Heart left ventricle (tissue), 16 donors: ENCODE measurements around the gene CHAD. TPM values are rescaled to one million over a fixed set of nuclear protein-coding genes. Genes with fewer than 3 reads are reported as not detected.
"Not testable (repeated sequence)": the region's sequence is repeated elsewhere in the genome, so short reads cannot be mapped to it uniquely, and the experiment has no call there.

ENCODE experiments used
- ATAC-seq, 4 donors: fragments of 200-7000 bp; cut with Tn5 transposase; one replicate each; pipeline ENCODE4 v1.9.1; 2020 to 2022; ENCODE audit warnings: moderate library complexity in 4 of 4, mild to moderate bottlenecking in 3 of 4, moderate number of reproducible peaks in 1 of 4
- DNase-seq, 5 donors: peaks; one replicate each; pipeline ENCODE4 v3.0.0-alpha.2; 2020
- H3K27ac ChIP-seq, 12 donors: fragments of 200-600 bp; sonication (generic) in 4 of 12; one replicate each; pipeline versions ENCODE4 v1.5.0 to v1.8.0; 2016 to 2022; ENCODE audit warnings: mild to moderate bottlenecking in 2 of 12
- H3K27me3 ChIP-seq, 9 donors: fragments of 200-600 bp; sonication (generic) in 2 of 9; one replicate each; pipeline versions ENCODE4 v1.5.1 to v1.8.0; 2016 to 2022; ENCODE audit warnings: mild to moderate bottlenecking in 3 of 9
- H3K36me3 ChIP-seq, 9 donors: fragments of 200-600 bp; sonication (generic) in 2 of 9; one replicate each; pipeline versions ENCODE4 v1.5.0 to v1.8.0; 2018 to 2022; ENCODE audit warnings: mild to moderate bottlenecking in 2 of 9
- H3K4me1 ChIP-seq, 12 donors: fragments of 200-600 bp; sonication (generic) in 4 of 12; one replicate each; pipeline versions ENCODE4 v1.5.0 to v1.8.0; 2016 to 2022; ENCODE audit warnings: mild to moderate bottlenecking in 3 of 12
- H3K4me3 ChIP-seq, 12 donors: fragments of 200-600 bp; sonication (generic) in 4 of 12; one replicate each; pipeline versions ENCODE4 v1.5.0 to v1.8.0; 2017 to 2022; ENCODE audit warnings: mild to moderate bottlenecking in 9 of 12, moderate library complexity in 4 of 12
- H3K9me3 ChIP-seq, 12 donors: fragments of 200-600 bp; sonication (generic) in 4 of 12; one replicate each; pipeline versions ENCODE4 v1.5.0 to v1.8.0; 2016 to 2022; ENCODE audit warnings: mild to moderate bottlenecking in 1 of 12
- POLR2A ChIP-seq, 2 donors: fragments of 450-650 bp; IDR thresholded peaks; one replicate each; pipeline ENCODE4 v1.6.1; 2017; ENCODE audit warnings: antibody characterized with exemption in 2 of 2, mild to moderate bottlenecking in 2 of 2, moderate library complexity in 2 of 2
- WGBS, 4 donors: extraction: QIAGEN DNeasy Blood & Tissue Kit in 2 of 4; methylation state at CpG; one replicate each; pipeline versions ENCODE4 v1.1.5 to v1.1.7; 2013 to 2018; 5-methylcytosine and 5-hydroxymethylcytosine counted together
- intact Hi-C, 10 donors: fragments of 100-400 bp; cut with DNase I; formaldehyde crosslinking; loops; one replicate each; pipeline versions ENCODE4 v1.11.1 to v1.14.2; 2022
- polyA plus RNA-seq, 2 donors: library from polyadenylated mRNA; stranded (reverse); fragments of 200-250 nt; gene quantifications; one replicate each; pipeline ENCODE4 v1.2.3, GENCODE V29; 2013
- total RNA-seq, 9 donors: library from RNA; depleted of rRNA in 2 of 9; stranded (reverse); fragments of >200 nt in 2 of 9; fragmentation: NEBNext Ultra II Directional in 3 of 9; extraction: Animal tissue kit (Norgen Biotek cat#: 25700) in 3 of 9; gene quantifications; one replicate each; pipeline versions ENCODE4 v1.1.0 to v1.2.4, GENCODE V29; 2016 to 2023
- TF ChIP-seq, protein P1 (sequence below), 12 donors: fragments of 200-600 bp; sonication (generic) in 4 of 12; IDR thresholded peaks; one replicate each; pipeline versions ENCODE4 v1.5.0 to v1.8.0; 2018 to 2022; ENCODE audit warnings: antibody characterized with exemption in 12 of 12, mild to moderate bottlenecking in 5 of 12
- donor health status: ischemic (EF 13 %, LVEDD 7.1; RV severe dilation, severe dysfunction).
- donor health status: healthy with polysubstance abuse.
- donor health status: DM: no; HTN: yes; CAD: no.
- donor health status: DM: no; HTN: no; CAD: no.
- donor health status: ischemic (EF 25% LVEDD 6.9; RV normal size, moderate dysfunction).
- donor health status: ischemic (EF 25% LVEDD 5.7; RV mildly dilated, moderate dysfunction).
- donor health status: healthy.
- donor health status: DM: yes; HTN: yes; CAD: no.
- donor health status: ischemic (EF 35%, LVEDD 5.7; RV mildly dilated, moderate dysfunction).
- donor health status: nonischemic (EF 11% LVEDD 7.7; RV severe dilation, severe dysfunction).
- donor health status: DM: yes; HTN: yes; CAD: no.
- donor health status: PGD.
- donor health status: ischemic (EF 29% LVEDD 5.4; RV normal size, mild dysfunction).
- donor health status: nonischemic (EF 23%, LVEDD 6.1; RV moderate dilation, normal function).

Gene CHAD
- total and polyA plus RNA-seq, 11 donors, result 0.15 to 0.27 (median 0.15) TPM; not detected in 8

DNA sequence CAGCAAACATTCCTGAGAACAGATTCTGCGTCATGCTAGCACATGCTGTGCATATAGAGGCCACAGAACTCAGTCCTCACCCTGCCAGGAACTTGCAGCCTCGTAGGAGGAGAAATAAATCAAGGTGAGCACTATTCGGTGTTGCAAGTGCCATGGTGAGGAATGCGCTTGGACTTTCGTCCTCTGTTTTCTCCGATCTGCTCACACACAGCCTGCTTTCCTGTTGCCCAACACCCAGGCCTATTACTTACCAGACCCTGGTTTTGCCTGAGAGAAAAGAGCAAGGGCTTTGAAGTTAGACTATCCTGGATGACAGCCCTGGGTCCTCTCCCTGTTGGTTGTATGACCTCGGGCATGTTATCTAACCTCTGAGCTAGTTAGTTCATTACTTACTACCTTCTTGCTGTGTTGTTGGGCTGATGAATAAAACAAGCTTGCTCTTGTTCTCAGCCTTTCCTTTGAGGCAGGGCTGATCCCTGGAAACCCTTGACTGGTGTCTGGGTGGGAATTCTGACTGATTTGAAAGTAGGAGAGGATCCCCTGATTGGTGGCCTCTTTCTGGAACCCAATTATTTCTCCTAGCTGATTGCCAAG lies 39.8 kb downstream of the CHAD start:
- intact Hi-C loops, result loop anchor here in 2 of 10 donors (5.0 to 10.0 kb wide), 2 partner anchors 46 to 48 kb away; partner anchors contain the start of gene RSAD1 (in 2 of the 2)
- ATAC-seq (no peak), DNase-seq (no peak)
- 79 to 85% (median 84%) methylated on average over 7 of the region's 7 CpGs for WGBS, 4 donors
- H3K4me3 ChIP-seq, result no peak overlapping the region
- TF ChIP-seq, protein P1, sequence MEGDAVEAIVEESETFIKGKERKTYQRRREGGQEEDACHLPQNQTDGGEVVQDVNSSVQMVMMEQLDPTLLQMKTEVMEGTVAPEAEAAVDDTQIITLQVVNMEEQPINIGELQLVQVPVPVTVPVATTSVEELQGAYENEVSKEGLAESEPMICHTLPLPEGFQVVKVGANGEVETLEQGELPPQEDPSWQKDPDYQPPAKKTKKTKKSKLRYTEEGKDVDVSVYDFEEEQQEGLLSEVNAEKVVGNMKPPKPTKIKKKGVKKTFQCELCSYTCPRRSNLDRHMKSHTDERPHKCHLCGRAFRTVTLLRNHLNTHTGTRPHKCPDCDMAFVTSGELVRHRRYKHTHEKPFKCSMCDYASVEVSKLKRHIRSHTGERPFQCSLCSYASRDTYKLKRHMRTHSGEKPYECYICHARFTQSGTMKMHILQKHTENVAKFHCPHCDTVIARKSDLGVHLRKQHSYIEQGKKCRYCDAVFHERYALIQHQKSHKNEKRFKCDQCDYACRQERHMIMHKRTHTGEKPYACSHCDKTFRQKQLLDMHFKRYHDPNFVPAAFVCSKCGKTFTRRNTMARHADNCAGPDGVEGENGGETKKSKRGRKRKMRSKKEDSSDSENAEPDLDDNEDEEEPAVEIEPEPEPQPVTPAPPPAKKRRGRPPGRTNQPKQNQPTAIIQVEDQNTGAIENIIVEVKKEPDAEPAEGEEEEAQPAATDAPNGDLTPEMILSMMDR (IDR thresholded peaks at IDR 0.05), result no peak
- TF ChIP-seq POLR2A (IDR thresholded peaks at IDR 0.05), result no peak
- H3K36me3 ChIP-seq, result peaks cover 0 to 6% (median 0%) of the 10 kb centered on the region in 9 donors
- H3K4me1 ChIP-seq, result peaks cover 0 to 38% (median 26%) of the 10 kb centered on the region in 12 donors
- H3K9me3 ChIP-seq, result no peaks in the 10 kb centered on the region
- H3K27me3 ChIP-seq, result no peaks in the 10 kb centered on the region
- H3K27ac ChIP-seq, result no peak overlapping the region

DNA sequence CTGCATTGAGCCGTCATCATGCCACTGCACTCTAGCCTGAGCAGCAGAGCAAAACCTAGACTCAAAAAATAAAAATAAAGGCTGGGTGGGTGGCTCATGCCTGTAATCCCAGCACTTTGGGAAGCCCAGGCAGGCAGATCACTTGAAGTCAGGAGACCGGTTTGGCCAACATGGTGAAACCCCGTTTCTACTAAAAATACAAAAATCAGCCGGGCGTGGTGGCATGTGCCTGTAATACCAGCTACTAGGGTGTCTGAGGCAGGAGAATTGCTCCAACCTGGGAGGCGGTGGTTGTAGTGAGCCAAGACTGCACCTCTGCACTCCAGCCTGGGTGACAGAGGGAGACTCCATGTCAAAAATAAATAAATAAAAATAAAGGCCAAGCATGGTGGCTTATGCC lies 40.6 kb downstream of the CHAD start:
- intact Hi-C loops, result loop anchor here in 2 of 10 donors (5.0 to 10.0 kb wide), 2 partner anchors 47 to 49 kb away; partner anchors contain the start of gene RSAD1 (in 2 of the 2)
- 81 to 93% (median 88%) methylated on average over 6 of the region's 6 CpGs for WGBS, 4 donors
- not testable (repeated sequence) for H3K4me3 ChIP-seq, H3K9me3 ChIP-seq, DNase-seq, ATAC-seq, H3K36me3 ChIP-seq, H3K27me3 ChIP-seq, H3K27ac ChIP-seq
- H3K4me1 ChIP-seq, result peaks cover 0 to 45% (median 26%) of the 10 kb centered on the region in 12 donors

DNA sequence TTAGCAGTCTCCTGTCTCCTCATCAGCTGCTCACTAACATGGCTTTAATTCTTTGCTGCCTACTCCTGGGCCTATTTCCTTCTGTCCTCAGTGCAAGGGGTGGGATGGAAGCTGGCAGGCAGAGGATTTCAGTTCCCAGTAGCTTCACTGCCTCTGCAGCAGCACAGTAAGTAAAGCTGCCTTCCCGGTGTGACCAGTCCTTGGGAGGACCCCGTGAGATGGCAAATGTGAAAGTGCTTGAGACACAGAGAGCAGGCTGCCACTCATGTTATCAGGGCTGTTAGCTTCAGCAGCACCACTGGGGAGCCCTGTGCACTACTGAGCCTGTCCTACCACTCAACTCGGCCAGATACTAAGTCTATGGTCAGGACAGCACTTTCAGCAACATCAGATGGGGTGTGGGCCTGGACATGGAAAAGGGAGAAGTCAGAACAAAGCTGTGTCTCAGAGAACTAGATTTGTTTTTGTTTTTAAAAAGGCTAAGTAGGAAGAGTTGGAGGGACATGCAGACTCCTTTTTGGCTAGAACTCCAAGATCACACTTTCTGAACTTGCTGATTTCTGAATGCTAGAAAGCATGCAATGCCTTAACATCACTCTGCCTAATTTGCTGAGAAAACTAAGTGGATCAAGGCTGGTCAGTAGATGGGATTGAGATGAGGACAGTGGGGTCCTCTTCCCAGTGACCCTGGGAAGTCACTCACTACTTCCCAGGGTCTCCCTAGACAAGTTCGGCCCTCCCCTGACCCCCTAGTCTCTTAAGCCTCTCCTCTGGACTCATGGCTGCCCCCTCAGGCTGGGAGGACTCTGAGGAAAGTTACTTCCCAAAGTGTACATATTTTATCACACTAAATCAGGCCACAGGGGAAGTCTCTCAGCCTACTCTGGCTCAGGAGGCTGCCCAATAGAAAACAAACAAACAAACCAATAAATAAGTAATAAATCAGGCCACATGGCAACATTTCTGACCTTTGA lies 41.6 kb downstream of the CHAD start:
- intact Hi-C loops, result loop anchor here in 3 of 10 donors (2.0 to 10.0 kb wide), 3 partner anchors 48 to 52 kb away; partner anchors contain the start of gene RSAD1 (in 3 of the 3)
- peak; percentile 59 to 74 (median 65) for ATAC-seq

DNA sequence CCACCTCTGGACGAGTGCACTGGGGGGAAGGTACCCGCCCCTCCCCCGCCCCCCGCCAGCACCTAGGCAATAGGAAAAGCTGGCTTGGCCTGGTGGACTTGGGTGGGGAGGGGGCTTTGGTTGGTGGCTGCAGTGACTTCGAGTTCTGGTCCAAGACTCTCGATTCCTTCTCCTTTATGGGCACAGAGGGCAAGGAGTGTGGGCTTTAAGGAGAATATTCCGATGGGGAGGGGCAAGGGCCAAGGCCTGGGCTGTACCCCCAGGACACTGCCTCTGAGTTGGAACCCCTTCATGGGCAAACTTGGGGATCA lies 42.3 kb downstream of the CHAD start:
- DNase-seq (no peak), ATAC-seq (peak in 2 of 4 donors; percentile 2 to 3)
- H3K27ac ChIP-seq, result peak overlapping the region in 11 of 12 donors; percentile 54 to 83 (median 78)
- H3K4me1 ChIP-seq, result peaks cover 0 to 60% (median 26%) of the 10 kb centered on the region in 12 donors
- no peaks in the 10 kb centered on the region for H3K36me3 ChIP-seq
- H3K27me3 ChIP-seq, result no peaks in the 10 kb centered on the region
- TF ChIP-seq, protein P1 (IDR thresholded peaks at IDR 0.05), result no peak
- no peak for TF ChIP-seq POLR2A (IDR thresholded peaks at IDR 0.05)
- intact Hi-C loops, result loop anchor here in 3 of 10 donors (2.0 to 10.0 kb wide), 3 partner anchors 48 to 52 kb away; partner anchors contain the start of gene RSAD1 (in 3 of the 3)
- no peaks in the 10 kb centered on the region for H3K9me3 ChIP-seq
- WGBS, 4 donors, result 0 to 5% (median 0%) methylated on average over 3 to 7 of the region's 7 CpGs
- peak overlapping the region; percentile 45 to 94 (median 74) for H3K4me3 ChIP-seq

More for the DNA sequence above, 41.6 kb downstream of the CHAD start:
- Histone ChIP-seq H3K4me3 (peak overlapping the region; percentile 45 to 94 (median 74)), H3K27ac (peak overlapping the region in 11 of 12 donors; percentile 54 to 83 (median 78)), H3K4me1 (peaks cover 0 to 53% (median 26%) of the 10 kb centered on the region in 12 donors), H3K27me3 (no peaks in the 10 kb centered on the region), H3K9me3 (no peaks in the 10 kb centered on the region), H3K36me3 (peaks cover 0 to 2% (median 0%) of the 10 kb centered on the region in 9 donors)
- TF ChIP-seq, protein P1 (IDR thresholded peaks at IDR 0.05), result peak in 2 of 12 donors; percentile 11 to 16
- TF ChIP-seq POLR2A (IDR thresholded peaks at IDR 0.05), result no peak
- WGBS, 4 donors, result 20 to 30% (median 24%) methylated on average over 4 of the region's 4 CpGs
- peak in 2 of 5 donors; percentile 15 to 50 for DNase-seq
